ENCODE measurements around the gene HERC6. TPM values are rescaled to one million over a fixed set of nuclear protein-coding genes. Genes with fewer than 3 reads are reported as not detected.
"Not testable (repeated sequence)": the region's sequence is repeated elsewhere in the genome, so short reads cannot be mapped to it uniquely, and the experiment has no call there.

HERC6 gene
- total RNA-seq, 1 donor from 2014 or later: 3.0 TPM

DNA sequence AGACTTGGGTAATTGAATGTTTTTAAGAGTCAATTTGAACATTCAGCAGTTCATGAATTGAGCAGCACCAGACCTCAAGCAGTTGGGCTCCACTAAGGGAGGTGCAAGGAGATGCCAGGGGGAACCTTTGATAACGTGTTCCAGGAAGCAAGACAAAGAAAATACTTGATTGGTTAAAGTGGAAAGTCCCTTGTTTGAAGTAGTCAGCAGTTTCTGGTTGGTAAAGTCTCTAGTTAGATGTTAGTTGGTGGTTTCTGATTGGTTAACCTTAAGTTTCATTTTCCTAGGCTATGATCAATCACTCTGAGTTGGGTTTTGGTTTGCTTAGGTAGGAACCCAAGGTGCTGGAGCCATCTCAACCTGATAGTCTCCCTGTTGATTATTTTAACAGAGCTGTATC, 4.0 kb downstream of the HERC6 start:
- no peak for ATAC-seq
- no peak for DNase-seq (ENCODE audit: low spot score)

DNA sequence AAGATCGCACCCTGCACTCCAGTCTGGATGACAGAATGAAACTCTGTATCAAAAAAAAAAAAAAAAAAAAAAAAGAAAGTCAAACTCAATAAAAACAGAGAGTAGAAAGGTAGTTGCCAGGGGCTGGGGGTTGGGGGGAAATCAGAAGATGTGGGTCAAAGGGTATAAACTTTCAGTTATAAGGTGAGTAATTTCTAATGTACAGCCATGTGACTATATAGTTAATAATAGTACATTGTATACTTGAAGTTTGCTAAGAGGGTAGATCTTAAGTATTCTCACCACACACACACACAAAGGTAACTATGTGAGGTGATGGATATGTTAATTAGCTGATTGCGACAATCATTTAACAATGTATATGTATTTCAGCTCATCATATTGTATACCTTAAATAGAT, 11.5 kb downstream of the HERC6 start:
- ATAC-seq (no peak), DNase-seq (ENCODE audit: low spot score) (no peak)

DNA sequence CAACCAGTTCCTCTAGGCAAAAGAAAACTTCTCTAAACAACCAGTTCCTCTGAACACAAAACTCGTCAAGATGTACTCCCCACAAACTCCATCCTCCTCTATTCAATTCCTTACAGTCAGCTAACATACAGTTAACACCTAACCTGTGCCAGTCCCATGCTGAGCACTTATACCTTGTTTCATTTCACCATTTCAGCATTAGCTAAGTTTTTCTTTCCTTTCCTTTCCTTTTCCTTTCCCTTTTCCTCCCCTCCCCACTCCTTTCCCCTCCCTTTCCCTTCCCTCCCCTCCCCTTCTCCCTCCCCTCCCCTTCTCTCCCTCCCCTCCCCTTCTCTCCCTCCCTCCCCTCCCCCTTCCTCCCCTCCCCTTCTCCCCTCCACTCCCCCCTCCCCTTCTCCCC, 13.1 kb downstream of the HERC6 start:
- DNase-seq (ENCODE audit: low spot score) (no peak), ATAC-seq (no peak)

DNA sequence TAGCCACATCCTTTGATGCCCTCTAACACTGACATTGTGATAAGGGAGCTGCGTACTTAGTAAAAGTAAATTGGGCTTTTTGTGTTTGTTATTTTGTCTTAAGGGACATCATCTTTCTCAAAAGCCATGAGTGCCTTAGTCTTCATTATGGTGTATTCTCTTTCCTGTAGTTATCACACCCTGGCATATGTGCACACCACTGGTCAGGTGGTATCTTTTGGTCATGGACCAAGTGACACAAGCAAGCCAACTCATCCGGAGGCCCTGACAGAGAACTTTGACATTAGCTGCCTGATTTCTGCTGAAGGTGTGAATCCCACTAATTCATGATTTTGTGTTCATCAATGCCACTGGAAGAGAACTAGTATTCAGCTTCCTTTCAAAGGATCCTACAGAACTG, 18.0 kb downstream of the HERC6 start:
- no peak for DNase-seq (ENCODE audit: low spot score)
- ATAC-seq: no peak

DNA sequence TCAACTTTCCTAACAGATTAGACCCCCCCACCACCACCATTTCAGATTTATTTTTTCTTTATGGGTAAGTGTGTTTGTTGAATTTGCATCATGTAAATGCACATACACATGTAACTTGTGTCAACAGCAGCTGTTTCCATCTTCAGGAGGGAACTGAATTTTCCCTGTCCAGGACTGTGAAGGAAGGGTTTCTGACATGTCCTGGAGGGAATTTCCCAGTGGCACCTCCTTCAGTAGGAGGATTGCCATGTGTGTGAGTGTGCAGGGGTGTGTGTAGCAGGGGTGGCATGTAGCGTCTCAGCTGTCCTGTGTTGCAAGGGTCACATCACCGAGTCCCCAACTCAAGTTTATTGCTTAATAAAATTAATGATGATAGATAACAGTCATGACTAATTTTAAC, 19.7 kb downstream of the HERC6 start:
- ATAC-seq (no peak), DNase-seq (ENCODE audit: low spot score) (no peak)

DNA sequence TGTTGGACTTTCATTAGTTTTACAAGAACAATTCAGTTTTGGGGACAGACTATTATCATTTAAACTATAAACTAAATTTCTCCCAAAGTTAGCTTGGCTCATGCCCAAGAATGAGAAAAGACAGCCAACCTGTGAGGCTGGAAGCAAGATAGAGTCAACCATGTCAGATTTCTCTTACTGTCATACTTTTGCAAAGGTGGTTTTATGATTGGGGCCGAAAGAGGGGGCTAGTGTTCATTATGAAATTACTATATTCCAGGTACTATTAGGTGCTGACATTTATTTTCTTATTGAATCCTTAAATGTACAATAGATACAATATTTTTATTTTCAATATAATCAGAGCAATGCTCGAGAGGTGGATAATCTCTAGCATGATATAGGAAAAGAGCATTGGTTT, 30.6 kb downstream of the HERC6 start:
- no peak for DNase-seq (ENCODE audit: low spot score)
- no peak for ATAC-seq

DNA sequence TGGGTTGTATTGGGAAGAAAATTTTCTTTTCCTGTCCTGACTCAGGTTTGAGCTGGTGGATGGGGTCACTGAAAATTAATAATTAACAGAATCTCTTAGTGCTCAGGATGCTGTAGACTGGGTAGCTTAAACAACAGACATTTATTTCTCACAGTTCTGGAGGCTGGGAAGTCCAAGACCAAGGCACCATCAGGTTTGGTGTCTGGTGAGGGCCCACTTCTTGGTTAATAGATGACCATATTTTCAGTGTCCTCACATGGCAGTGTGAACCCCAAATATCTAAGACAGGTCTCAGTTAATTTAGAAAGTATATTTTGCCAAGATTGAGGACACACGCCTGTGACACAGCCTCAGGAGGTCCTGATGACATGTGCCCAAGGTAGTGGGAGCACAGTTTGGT, 31.1 kb downstream of the HERC6 start:
- DNase-seq (ENCODE audit: low spot score) (no peak), ATAC-seq (no peak)

DNA sequence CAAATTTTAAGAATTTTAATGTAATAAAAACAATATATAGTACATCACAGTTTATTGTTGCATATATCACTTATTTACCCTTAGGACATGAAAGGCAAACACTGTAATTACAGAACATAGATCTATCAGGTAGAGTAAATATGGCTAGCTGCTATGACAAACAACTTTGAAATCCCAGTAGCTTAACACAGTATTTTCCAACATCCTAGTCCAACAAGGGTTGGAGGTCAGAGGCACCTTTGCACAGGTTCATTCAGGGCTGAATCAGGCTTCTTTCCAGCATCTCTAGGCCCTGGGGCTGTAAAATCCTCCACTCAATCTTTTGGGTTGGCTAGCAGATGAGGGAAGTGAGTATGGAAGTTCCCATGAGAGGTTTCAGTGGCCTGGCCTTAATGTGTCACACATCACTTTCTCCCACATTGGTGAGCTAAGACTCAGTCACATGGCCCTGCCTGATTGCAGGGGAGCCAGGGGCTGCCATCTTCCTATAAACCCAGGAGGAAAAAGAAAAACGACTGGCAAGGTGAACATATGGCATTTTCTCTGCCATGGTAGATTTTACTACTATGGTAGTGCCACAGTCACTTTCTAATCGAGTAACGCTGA, 32.9 kb downstream of the HERC6 start:
- DNase-seq (ENCODE audit: low spot score): no peak
- no peak for ATAC-seq

DNA sequence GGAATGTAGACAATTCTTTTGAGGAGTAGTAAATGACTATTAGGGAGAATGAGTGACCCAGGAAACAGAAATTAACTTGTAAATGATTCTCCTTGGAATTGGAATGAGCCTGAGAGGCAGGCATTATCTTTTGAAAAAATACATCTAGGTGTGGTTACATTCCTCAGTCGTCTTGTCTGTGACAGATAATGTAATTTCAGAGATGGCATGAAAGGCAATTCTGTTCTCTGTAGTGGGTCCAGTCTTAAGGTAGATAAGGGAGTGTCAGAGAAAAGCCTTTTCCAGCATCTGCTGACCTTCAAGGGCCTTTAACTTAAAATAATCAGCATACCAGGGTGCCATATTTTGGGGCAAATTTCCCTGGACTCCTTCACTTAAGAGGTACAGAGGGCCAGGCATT, 35.1 kb downstream of the HERC6 start:
- DNase-seq (ENCODE audit: low spot score): no peak
- ATAC-seq: no peak

DNA sequence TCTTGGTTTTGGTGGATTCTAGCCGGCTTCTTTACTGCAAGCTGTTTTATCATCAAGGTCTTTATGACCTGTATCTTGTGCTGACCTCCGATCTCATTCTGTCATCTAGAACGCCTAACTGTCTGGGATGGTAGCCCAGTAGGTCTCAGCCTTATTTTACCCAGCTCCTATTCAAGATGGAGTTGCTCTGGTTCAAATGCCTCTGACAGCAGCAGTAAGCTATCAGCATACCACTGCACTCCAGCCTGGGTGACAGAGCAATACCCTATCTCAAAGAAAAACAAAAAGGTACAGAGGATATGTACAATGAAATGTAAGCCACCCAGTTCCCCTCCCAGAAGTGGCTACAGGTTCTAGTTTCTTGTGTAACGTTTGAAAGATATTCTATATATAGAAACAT, 36.1 kb downstream of the HERC6 start:
- ATAC-seq: no peak
- DNase-seq (ENCODE audit: low spot score): no peak

DNA sequence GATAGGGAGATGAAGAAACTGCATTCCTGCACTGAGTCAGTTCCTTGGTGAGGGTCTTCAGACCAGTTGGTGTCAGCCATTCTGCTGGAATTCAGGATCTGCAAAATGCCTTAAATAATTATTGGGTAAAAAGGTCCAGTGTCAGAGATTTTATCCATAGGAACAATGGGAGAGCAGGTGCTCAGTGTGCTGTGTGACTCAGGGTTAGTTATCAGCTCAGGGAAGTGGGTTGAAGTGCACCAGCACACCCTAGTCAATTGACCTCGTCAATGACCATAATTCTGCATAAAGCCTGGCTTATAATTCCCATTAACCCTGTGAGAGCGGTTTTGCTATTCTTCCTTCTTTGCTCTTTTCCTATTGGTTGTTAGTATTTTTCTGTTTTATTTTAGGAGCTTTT, 37.3 kb downstream of the HERC6 start:
- DNase-seq (ENCODE audit: low spot score) (no peak), ATAC-seq (no peak)

DNA sequence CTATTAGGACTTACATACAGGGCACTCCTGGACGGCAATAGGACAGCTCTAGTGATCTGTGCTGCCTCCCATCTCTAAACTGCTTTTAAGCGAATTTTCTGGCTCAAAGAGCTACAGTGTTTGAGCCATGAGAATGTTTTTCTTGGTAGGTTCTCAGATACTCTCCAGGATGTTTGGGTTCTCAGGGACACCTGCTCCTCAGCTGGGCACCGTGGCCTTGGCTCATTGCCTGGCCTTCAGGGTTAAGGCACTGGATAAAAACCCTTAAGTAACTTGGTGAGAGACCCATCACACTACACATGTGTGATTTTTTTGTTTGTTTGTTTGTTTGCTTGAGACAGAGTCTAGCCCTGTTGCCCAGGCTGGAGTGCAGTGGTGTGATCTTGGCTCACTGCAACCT, 39.8 kb downstream of the HERC6 start:
- no peak for DNase-seq (ENCODE audit: low spot score)
- ATAC-seq: no peak

DNA sequence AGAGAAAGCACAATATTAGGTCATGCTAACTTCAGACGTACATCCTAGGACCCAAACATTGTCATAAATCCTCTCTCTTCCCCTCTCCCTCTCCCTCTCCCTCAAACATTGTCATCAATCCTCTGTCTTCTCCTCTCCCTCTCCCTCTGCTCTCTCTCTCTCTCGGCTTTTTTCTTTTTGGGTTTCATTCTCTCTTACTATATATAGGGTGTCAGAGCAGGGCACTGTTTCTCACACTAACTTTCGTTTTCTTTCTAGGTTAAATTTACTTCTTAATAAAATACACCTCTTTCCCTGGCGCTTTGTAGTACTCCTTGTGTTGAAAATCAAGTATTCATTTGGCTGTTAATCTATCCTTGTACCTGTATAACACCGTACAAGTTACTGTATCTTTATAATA, 41.2 kb downstream of the HERC6 start:
- no peak for DNase-seq (ENCODE audit: low spot score)
- ATAC-seq: no peak

DNA sequence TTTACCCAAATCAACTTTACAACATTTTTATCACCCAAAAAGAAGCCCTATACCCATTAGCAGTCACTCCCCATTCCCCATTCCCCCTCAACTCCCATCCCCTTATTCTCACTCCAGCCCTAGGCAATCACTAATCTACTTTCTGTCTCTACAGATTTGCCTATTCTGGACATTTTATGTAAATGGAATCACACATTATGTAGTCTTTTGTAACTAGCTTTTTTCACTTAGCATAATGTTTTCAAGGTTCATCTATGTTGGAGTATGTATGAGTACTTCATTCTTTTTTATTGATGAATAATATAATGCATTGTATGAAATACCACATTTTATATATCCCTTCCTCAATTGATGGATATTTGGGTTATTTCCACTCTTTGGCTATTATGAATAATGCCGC, 42.2 kb downstream of the HERC6 start:
- DNase-seq (ENCODE audit: low spot score): no peak
- ATAC-seq: no peak

DNA sequence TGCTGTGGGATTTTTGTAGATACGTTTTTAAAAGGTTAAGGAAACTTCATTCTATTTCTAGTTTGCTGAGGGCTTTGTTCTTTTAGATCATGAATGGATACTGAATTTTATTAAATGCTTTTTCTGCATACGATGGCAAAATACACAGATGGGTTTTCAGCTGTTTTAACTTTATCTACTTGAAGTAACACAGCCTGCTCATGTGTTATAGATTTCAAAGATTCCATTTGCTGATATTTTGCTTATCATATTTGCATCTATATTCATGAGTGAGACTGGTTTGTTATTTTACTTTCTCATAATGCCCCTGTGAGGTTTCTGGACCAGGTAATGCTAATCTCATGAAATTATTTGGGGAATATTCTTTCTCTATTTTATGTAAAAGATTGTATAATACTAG, 43.8 kb downstream of the HERC6 start:
- no peak for ATAC-seq

DNA sequence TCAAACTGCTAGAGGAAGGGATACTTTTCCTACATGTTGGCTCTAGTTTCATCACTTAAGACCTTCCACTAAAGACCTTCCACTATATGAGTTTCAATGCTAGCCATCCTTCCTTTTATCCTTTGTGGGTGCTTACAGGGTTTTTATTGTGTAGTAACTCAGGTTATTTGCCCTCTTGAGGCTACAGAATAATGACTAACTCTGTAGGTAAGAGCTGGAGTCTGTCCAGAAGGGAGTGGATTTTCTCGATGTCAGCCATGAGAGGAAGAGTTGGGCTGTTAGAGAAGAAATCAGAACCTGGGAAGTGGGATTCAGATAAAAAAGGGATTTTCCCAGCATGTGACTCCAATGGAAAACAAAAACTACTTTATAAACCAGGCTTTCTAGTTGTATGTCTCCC, 50.7 kb downstream of the HERC6 start:
- no peak for ATAC-seq
- no peak for DNase-seq (ENCODE audit: low spot score)

More for the DNA sequence above, 43.8 kb downstream of the HERC6 start:
- DNase-seq (ENCODE audit: low spot score): no peak

DNA sequence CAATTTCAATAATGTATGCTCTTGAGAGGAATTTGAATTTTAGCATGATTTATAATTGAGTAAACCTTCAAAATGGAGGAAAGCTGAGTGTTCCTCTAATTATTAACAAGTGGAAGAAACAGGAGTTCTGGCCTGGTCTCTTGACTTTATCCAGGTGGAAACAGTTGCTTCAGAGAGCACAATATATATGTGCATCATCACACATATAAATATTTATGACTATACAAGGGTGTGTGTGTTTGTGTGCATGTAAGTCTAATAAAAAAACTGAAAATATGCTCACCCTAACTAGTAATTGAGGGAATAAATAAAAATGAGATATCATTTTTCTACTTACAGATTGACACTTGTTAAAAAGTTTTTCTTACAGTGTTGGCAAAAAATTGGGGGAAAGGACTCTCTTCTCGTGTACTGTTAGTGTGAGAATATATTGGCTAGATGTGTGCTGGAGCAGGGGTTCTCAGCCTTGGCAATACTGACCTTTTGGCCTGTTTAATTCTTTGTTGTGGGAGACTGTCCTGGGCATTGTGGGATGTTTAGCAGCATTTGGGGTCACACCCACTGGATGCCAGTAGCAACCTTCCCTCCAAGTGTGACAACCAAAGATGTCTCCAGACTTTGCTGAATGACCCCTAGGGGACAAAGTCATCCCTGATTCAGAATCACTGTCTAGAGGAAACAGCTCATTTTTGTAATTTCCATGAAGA, 57.5 kb downstream of the HERC6 start:
- no peak for ATAC-seq
- DNase-seq (ENCODE audit: low spot score): no peak

DNA sequence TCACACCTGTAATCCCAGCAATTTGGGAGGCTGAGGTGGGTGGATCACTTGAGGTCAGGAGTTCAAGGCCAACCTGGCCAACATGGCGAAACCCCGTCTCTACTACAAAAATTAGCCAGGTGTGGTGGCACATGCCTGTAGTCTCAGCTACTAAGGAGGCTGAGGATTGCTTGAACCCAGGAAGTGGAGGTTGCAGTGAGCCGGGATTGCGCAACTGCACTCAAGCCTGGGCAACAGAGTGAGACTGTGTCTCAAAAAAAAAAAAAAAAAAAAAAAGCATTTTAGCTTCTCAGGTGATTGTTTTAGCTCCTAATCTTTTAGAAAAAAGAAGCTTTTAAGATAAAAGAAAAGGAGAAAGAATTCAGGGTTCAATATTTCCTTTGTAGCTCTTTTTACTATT, 59.2 kb downstream of the HERC6 start:
- ATAC-seq; DNase-seq (ENCODE audit: low spot score): not testable (repeated sequence)

DNA sequence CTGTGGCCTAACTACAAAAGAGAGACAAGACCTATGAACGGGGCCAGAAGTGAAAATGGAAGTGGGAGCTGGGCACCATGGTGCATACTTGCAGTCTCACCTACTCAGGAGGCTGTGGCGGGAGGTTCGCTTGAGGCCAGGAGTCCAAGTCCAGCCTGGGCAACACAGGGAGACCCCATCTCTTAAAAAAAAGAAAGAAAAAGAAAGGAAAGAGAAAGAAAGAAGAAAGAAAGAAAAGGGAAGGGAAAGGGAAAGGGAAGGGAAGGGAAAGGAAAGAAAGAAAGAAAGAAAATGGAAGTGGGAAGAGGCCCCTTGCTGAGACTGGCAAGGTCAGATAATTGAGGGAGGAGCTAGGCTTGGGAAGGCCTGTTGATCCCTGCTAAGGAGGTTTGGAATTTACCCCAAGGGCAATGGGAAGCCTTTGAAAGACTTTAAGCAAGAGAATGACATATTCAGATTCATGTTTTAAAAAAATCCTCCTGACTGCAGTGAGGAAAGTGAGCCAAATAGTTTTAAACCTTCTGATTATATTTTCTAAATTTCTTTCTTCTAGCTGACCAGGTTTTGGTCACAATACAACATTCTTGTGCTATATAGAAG, 60.6 kb downstream of the HERC6 start:
- no peak for ATAC-seq
- DNase-seq (ENCODE audit: low spot score): no peak

DNA sequence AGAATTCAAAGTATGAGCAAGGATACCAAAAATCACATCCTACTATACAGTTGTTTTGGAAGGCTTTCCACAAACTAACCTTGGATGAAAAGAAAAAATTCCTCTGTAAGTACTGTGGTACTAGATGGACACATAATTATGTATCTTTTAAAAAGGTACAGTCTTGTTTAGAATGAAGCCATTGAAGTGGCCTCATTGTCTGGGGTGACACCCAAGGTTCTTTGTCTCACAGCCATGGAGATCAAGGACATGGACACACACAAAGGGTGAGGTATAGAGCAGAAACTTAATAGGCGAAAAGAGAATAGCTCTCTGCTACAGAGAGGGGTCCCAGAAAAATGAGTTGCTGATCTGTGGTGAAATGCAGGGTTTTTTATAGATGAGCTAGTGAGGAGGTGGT, 61.5 kb downstream of the HERC6 start:
- no peak for DNase-seq (ENCODE audit: low spot score)
- no peak for ATAC-seq

DNA sequence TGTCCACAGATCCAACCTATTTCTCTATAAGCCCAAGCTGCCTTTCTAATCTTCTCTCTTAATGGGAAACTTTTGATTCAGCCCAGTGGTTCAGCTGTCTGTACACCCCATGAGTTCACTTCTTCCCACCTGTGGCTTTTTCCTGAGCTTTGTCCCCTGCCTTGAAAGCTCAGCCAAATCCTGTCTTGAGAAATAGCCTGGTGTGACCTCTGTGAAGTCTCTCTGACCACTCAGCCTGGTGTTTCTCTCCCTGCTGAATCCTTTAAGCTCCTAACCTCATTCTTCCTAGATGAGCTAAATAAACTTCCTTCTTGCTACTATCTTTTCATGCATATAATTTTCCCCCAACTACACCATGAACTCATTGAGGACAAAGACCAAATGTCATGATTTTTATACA, 63.0 kb downstream of the HERC6 start:
- ATAC-seq: no peak
- no peak for DNase-seq (ENCODE audit: low spot score)

DNA sequence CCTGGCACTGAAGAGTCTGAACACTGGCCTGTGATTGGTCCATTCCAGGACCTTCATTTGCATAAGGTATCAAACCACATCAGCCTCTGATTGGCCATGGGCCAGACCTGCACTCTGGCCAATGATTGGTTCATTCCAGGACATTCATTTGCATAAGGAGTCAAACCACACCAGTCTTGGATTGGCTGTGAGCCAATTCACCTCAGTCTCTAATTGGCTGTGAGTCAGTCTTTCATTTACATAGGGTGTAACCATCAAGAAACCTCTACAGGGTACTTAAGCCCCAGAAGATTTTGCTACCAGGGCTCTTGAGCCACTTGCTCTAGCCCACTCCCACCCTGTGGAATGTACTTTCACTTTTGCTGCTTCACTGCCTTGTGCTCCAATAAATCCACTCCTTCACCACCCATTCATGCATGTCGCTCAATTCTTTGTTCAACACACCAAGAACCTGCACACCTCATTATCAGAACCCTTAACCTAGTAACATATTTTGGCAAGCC, 64.1 kb downstream of the HERC6 start:
- ATAC-seq (no peak), DNase-seq (ENCODE audit: low spot score) (no peak)

DNA sequence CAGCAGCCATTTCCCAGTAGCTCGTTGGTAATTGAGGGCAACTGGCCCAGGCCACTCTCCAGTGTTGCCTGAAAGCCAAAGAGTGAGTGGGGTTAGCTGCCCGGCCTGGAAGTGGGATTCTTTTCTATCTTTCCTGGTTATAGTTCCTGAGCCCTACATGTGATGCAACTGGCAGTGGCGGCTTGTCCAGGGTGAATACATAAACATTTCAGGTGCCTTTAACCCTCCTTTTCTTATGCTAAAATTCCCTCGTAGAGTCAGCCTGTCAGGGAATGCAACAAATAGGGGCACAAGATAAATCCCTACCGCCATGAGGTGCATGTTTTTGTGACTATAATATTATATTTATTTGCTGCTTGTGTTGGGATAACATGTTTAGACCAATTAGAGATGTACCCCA, 64.8 kb downstream of the HERC6 start:
- DNase-seq (ENCODE audit: low spot score) (no peak), ATAC-seq (no peak)
